NOMO-1 treated with dmso at 0.1 percent for 144 hours (cell line): ENCODE data around the gene POP7.
"Not testable (repeated sequence)": the region's sequence is repeated elsewhere in the genome, so short reads cannot be mapped to it uniquely, and the experiment has no call there.

Experiments used
- DNase-seq: peaks from one replicate; lab custom pipeline; 2025; ENCODE audit not compliant: unreplicated experiment; lab: John Stamatoyannopoulos, UW

POP7 gene

DNA sequence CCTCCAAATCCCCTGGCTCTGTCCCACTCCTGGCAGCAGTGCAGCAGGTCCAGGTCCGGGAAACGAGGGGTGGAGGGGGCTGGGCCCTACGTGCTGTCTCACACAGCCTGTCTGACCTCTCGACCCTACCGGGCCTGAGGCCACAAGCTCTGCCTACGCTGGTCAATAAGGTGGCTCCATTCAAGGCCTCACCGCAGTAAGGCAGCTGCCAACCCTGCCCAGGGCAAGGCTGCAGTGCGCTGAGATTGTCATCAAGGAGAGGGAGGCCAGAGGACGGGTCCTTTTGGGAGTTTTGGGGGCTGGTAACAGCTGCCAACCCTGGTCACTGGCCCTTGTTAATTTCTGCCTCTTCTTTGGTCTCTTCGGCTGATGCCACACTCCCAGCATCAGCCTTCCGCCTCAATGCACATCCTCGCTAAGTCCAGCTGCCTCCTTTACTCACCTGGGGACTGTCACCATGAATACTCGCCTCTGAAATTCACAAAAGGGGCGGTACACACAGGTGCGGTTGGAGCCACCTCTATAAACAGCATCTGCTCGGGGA, 17.9 kb downstream of the POP7 start:
- DNase-seq: no peak

DNA sequence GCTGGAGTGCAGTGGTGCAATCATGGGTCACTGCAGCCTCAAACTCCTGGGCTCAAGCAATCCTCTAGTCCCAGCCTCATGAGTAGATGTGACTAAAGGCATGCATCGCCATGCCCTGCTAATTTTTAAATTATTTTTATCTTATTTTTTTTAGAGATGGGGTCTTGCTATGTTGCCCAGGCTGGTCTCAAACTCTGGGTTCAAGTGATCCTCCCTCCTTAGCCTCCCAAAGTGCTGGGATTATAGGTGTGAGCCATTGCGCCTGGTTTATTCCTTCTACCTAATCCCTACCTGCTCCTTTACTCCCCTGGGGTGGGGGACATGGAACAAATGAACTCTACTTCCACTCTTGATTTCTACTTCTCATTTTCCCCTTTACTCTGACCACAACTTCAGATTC, 18.4 kb downstream of the POP7 start:
- DNase-seq: not testable (repeated sequence)

DNA sequence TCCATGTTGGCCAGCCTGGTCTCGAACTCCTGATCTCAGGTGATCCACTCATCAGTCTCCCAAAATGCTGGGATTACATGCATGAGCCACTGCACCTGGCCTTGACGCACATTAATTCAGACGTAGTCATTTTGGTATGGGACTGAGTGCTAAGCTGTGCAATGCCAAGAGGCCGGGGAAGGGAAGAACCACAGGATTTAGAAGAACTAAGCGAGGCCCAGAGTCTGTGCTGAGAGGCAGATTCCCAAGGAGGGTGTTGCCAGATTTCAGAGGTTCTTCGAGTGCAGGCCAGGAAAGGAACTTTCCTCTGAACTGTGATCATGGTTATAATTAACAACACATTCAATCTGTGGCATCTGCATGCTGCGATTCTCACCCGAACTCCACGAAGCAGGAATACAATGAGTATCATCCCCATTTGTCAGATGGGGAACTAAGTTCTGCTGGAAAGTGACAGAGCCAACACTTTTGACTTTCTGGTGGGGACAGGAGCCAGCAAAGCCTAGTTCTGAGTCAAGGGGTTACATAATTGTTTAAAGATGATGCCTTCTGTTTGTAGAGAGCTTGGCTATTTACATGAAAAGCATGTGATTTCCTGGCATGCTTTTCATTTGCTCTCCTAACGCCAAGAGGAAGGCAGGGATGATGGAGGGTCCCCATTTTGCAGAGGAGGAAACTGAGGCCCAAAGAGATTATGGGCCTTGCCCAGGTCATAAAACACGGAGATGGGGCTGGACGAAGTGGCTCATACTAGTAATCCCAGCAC, 21.3 kb downstream of the POP7 start:
- DNase-seq: no peak

DNA sequence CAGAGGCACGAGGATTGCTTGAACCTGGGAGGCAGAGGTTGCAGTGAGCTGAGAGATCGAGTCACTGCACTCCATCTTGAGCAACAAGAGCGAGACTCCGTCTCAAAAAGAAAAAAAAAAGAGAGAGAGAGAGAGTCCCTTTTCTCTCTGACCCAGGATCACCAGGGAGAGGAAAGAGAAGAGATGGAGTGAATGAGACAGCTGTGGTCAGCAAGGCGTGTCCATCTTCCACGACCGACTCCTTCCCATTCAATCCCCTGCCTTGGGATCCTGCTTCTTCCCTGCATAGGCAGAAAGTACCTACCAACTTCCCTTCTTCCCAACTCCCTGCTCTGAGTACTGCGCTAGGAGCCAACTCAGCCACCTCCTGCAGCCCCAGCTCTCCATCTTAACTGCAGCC, 22.3 kb downstream of the POP7 start:
- DNase-seq: no peak

DNA sequence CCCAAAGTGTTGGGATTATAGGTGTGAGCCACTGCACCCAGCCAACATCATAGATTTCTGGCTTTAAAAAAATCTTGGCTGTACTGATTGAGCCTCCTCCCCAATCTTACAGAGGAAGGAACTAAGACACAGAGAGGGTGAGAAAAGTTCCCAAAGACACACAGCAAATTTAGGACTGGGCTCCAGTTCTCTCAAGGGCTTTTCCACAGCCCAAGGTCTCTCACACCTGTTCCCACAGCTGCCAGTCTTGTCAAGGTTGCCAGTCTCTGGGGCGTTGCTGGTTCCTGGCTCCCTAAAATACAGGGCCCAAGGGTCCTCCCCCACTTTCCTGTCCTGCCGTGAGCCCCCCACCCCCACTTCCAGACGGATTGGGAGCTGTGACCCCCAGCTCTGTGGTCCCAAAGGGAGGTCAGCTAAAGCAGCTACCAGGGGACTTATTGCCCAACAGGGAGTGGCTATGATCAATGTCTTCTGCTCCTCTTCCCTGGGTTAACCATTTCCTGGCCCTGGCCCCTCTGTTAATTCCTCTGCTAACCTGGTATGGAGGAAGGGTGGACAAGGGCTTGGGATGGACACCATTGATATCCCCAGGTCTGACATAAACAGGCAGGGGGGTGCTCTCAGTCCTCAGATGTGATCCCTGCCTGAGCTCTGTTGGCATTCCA, 24.3 kb downstream of the POP7 start:
- no peak for DNase-seq

DNA sequence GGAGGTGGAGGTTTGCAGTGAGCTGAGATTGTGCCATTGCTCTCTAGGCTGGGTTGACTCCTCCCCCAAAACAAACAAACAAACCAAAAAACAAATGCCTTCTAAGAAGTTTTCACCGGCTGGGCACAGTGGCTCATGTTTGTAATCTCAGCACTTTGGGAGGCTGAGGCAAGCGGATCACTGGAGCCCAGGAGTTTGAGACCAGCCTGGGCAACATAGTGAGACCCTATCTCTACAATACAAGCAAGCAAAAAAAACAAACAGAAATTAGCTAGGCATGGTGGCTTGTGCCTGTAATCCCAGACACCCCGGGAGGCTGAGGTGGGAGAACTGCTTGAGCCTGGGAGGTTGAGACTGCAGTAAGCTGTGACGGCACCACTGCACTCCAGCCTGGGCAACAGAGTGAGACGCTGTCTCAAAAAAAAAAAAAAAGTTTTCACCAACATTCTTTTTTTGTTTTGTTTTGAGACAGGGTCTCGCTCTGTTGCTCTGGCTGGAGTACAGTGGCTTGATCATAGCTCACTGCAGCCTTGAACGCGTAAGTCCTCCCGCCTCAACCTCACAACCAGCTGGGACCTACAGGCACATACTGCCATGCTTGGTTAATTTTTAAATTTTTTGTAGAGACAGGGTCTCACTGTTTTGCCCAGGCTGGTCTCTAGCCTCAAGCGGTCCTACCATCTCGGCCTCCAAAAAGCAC, 26.2 kb downstream of the POP7 start:
- no peak for DNase-seq

DNA sequence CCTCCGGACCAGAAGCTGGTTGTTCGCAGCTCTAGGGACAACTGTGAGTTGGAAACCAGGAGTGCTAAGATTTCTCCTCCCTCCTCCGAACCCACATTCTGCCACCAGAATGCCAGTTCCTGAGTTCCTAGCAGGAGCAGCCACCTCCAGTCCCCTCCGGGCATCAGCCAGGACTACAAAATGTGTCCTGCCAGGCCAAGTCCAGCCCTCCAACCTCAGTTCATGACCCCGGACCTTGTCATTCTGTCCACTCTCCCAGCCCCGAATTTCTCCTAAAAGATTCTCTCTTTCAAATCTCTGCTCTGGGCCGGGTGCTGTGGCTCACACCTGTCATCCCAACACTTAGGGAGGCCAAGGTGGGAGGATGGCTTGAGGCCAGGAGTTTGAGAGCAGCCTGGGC, 29.8 kb downstream of the POP7 start:
- DNase-seq: no peak

DNA sequence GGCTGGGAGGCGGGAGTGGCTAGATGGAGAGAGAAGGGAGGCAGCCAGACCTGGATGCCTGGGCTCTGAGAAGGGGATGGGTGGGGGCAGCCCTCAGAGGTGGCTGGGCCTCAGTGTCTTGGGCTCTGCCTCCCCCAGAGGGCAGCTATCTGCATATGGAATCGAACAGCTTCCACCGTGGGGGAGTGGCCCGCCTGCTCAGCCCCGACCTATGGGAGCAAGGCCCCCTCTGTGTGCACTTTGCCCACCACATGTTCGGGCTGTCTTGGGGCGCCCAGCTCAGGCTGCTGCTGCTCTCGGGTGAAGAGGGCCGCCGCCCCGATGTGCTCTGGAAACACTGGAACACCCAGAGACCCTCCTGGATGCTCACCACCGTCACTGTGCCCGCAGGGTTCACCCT, 30.8 kb downstream of the POP7 start:
- no peak for DNase-seq

DNA sequence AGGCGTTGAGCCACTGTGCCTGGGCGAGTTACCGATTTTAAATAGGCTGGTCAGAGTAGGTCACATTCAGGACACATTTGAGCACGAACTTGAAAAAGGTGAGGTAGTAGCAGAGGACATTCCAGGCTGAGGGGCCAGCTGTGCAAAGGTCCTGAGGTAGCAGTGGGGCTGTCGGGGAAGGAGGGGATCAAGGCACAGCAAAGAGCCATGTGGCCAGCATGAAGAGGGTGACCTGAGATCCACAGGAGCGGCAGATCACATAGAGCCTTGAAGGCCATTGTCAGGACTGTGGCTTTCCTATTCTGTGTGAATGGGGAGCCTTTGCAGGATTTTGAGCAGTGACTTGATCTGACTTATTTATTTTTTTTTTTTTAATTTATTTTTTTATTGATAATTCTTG, 34.0 kb downstream of the POP7 start:
- DNase-seq: no peak

DNA sequence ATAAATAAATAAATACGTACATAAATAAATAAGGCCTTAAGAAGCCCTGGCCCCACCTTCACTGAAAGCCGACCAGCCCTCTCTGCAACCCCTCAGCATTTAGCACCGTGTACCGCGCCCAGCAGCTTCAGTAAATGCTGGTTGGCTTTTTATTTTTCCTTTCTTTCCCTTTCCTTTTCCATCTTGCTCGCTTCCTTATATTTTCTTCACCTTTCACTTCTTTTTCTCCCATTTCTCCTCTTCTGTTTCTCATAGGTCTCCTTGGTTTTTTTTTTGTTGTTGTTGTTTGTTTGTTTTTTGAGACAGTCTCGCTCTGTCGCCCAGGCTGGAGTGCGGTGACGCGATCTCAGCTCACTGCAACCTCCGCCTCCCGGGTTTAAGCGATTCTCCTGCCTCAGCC, 38.7 kb downstream of the POP7 start:
- no peak for DNase-seq

DNA sequence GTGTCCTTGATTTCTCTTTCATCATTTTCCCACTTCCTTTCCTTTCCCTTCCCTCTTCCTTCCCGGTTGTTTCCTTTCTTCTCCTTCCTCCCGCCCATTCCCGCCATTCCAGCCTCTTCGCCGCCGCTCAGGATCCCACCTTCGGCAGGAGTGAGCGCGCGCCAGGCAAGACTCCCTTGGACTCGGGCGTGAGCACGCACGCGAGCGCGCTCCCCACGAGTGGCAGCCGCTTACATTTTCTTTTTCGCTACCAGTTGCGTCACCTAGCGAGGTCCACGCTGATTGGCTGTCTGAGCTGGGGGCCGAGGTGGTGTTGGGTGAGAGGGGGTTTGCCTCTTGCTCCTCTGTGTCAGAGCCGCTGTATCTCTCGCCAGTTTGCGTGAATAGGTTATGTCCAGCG, 39.3 kb downstream of the POP7 start:
- peak; percentile 71 for DNase-seq

DNA sequence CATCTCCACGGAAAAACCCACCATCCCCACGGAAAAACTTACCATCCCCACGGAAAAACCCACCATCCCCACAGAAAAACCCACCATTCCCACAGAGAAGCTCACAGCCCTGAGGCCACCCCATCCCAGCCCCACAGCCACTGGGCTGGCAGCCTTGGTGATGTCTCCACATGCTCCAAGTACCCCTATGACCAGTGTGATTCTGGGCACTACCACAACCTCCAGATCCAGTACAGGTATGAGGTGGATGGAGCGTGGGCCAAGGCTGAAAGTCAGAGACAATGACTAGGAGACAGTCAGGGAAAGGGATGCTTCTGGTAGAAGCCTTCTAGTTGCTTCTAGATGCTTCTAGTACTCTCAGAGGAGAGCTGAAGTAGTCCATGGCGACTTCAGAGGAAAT, 47.1 kb downstream of the POP7 start:
- DNase-seq: no peak

DNA sequence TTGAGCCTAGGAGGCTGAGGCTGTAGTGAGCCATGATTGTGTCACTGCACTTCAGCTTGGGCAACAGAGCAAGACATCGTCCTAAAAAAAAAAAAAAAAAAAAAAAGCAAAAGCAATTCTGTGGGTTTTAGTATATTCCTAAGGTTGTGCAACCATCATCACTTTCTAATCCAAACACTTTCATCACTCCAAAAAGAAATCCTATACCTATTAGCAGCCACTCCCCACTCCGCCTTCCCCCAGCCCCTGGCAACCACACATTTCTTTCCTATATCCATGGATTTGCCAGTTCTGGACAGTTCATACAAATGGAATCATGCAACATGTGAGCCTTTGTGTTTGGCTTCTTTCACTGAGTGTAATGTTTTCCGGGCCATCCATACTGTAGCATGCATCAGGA, 47.8 kb downstream of the POP7 start:
- no peak for DNase-seq
